Measurements from ENCODE around the gene KLHL35. TPM values are rescaled to one million over a fixed set of nuclear protein-coding genes. Genes with fewer than 3 reads are reported as not detected.

KLHL35 gene
- total and polyA plus RNA-seq, 2 experiments from 2014 or later: 0.10 to 0.28 TPM

- TF ChIP-seq JUNB (IDR thresholded peaks at IDR 0.05; ENCODE audit: unreplicated experiment) (no peak), EZH2phosphoT487 (IDR thresholded peaks at IDR 0.05; ENCODE audit: unreplicated experiment) (no peak), EZH2 (IDR thresholded peaks at IDR 0.05; ENCODE audit: low read depth, unreplicated experiment) (no peak), ETS1 (IDR thresholded peaks at IDR 0.05) (no peak), POLR2AphosphoS5 (IDR thresholded peaks at IDR 0.05; ENCODE audit: low read depth) (no peak)
- TF ChIP-seq, protein P1, sequence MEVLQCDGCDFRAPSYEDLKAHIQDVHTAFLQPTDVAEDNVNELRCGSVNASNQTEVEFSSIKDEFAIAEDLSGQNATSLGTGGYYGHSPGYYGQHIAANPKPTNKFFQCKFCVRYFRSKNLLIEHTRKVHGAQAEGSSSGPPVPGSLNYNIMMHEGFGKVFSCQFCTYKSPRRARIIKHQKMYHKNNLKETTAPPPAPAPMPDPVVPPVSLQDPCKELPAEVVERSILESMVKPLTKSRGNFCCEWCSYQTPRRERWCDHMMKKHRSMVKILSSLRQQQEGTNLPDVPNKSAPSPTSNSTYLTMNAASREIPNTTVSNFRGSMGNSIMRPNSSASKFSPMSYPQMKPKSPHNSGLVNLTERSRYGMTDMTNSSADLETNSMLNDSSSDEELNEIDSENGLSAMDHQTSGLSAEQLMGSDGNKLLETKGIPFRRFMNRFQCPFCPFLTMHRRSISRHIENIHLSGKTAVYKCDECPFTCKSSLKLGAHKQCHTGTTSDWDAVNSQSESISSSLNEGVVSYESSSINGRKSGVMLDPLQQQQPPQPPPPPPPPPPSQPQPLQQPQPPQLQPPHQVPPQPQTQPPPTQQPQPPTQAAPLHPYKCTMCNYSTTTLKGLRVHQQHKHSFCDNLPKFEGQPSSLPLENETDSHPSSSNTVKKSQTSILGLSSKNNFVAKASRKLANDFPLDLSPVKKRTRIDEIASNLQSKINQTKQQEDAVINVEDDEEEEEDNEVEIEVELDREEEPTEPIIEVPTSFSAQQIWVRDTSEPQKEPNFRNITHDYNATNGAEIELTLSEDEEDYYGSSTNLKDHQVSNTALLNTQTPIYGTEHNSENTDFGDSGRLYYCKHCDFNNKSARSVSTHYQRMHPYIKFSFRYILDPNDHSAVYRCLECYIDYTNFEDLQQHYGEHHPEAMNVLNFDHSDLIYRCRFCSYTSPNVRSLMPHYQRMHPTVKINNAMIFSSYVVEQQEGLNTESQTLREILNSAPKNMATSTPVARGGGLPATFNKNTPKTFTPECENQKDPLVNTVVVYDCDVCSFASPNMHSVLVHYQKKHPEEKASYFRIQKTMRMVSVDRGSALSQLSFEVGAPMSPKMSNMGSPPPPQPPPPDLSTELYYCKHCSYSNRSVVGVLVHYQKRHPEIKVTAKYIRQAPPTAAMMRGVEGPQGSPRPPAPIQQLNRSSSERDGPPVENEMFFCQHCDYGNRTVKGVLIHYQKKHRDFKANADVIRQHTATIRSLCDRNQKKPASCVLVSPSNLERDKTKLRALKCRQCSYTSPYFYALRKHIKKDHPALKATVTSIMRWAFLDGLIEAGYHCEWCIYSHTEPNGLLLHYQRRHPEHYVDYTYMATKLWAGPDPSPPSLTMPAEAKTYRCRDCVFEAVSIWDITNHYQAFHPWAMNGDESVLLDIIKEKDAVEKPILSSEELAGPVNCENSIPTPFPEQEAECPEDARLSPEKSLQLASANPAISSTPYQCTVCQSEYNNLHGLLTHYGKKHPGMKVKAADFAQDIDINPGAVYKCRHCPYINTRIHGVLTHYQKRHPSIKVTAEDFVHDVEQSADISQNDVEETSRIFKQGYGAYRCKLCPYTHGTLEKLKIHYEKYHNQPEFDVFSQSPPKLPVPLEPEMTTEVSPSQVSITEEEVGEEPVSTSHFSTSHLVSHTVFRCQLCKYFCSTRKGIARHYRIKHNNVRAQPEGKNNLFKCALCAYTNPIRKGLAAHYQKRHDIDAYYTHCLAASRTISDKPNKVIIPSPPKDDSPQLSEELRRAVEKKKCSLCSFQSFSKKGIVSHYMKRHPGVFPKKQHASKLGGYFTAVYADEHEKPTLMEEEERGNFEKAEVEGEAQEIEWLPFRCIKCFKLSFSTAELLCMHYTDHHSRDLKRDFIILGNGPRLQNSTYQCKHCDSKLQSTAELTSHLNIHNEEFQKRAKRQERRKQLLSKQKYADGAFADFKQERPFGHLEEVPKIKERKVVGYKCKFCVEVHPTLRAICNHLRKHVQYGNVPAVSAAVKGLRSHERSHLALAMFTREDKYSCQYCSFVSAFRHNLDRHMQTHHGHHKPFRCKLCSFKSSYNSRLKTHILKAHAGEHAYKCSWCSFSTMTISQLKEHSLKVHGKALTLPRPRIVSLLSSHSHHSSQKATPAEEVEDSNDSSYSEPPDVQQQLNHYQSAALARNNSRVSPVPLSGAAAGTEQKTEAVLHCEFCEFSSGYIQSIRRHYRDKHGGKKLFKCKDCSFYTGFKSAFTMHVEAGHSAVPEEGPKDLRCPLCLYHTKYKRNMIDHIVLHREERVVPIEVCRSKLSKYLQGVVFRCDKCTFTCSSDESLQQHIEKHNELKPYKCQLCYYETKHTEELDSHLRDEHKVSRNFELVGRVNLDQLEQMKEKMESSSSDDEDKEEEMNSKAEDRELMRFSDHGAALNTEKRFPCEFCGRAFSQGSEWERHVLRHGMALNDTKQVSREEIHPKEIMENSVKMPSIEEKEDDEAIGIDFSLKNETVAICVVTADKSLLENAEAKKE (CRISPR knock-in tag; IDR thresholded peaks at IDR 0.05): no peak
Observed at GRCh38 chr11:75449271-75449670, 16.3 kb upstream of the KLHL35 start (continued).

GRCh38 chr11:75447415-75447814 lies 14.4 kb upstream of the KLHL35 start:
- peaks cover 17% of the 10 kb centered on the region for H3K27me3 Mint-ChIP-seq (ENCODE audit: insufficient read depth, low read depth, poor library complexity)
- TF ChIP-seq CTCF (conservative IDR thresholded peaks at IDR 0.05; ENCODE audit: low read depth in 2 of 2): no peak
- no peak for TF ChIP-seq CREB1 (CRISPR knock-in tag; IDR thresholded peaks at IDR 0.05; ENCODE audit: low read depth)
- TF ChIP-seq, protein P2, sequence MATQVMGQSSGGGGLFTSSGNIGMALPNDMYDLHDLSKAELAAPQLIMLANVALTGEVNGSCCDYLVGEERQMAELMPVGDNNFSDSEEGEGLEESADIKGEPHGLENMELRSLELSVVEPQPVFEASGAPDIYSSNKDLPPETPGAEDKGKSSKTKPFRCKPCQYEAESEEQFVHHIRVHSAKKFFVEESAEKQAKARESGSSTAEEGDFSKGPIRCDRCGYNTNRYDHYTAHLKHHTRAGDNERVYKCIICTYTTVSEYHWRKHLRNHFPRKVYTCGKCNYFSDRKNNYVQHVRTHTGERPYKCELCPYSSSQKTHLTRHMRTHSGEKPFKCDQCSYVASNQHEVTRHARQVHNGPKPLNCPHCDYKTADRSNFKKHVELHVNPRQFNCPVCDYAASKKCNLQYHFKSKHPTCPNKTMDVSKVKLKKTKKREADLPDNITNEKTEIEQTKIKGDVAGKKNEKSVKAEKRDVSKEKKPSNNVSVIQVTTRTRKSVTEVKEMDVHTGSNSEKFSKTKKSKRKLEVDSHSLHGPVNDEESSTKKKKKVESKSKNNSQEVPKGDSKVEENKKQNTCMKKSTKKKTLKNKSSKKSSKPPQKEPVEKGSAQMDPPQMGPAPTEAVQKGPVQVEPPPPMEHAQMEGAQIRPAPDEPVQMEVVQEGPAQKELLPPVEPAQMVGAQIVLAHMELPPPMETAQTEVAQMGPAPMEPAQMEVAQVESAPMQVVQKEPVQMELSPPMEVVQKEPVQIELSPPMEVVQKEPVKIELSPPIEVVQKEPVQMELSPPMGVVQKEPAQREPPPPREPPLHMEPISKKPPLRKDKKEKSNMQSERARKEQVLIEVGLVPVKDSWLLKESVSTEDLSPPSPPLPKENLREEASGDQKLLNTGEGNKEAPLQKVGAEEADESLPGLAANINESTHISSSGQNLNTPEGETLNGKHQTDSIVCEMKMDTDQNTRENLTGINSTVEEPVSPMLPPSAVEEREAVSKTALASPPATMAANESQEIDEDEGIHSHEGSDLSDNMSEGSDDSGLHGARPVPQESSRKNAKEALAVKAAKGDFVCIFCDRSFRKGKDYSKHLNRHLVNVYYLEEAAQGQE (IDR thresholded peaks at IDR 0.05; ENCODE audit: unreplicated experiment): no peak

More at GRCh38 chr11:75447415-75447814, 14.4 kb upstream of the KLHL35 start:
- Histone ChIP-seq H3K4me1 (ENCODE audit: insufficient read depth) (no peaks in the 10 kb centered on the region; the same call in 1 of the 2 replicates), H3K4me2 (no peak overlapping the region), H3K4me3 (no peak overlapping the region), H3K27ac (ENCODE audit: low read depth) (no peak overlapping the region), H2AFZ (no peak overlapping the region), H4K20me1 (replicated peaks; ENCODE audit: insufficient read depth) (no peaks in the 10 kb centered on the region), H3K9me2 (ENCODE audit: insufficient read depth) (no peaks in the 10 kb centered on the region), H3K27me3 (ENCODE audit: insufficient read depth) (peaks cover 6% of the 10 kb centered on the region), H3K79me2 (replicated peaks; ENCODE audit: insufficient read depth) (no peaks in the 10 kb centered on the region), H3F3A (replicated peaks; ENCODE audit: low read depth) (no peaks in the 10 kb centered on the region), H3K36me3 (ENCODE audit: insufficient read depth) (no peaks in the 10 kb centered on the region)
- no peak for ATAC-seq
- Mint-ChIP-seq H3K36me3 (ENCODE audit: low read depth) (no peaks in the 10 kb centered on the region), H3K9me3 (no peaks in the 10 kb centered on the region), H3K4me3 (no peak overlapping the region), H3K27ac (no peak overlapping the region), H3K4me1 (no peaks in the 10 kb centered on the region; the same call in 2 of the 3 replicates)
- no peak for DNase-seq (ENCODE audit: low spot score)

All from GM23338 (cell line).